Spleen (tissue), 11 donors: ENCODE data around the gene CNTROB. TPM values are rescaled to one million over a fixed set of nuclear protein-coding genes. Genes with fewer than 3 reads are reported as not detected.
"Not testable (repeated sequence)": the region's sequence is repeated elsewhere in the genome, so short reads cannot be mapped to it uniquely, and the experiment has no call there.

Source experiments
- DNase-seq: peaks from one replicate; pipeline ENCODE4 v3.0.0-alpha.2; 2020
- H3K27ac ChIP-seq, 8 donors: fragments of 200-600 bp; sonication (generic) in 7 of 8; 1 replicate in 4 of 8; 2 replicates in 4 of 8; pipeline versions ENCODE4 v1.5.0 to v1.8.0; 2016 to 2021; ENCODE audit warnings: inconsistent platforms in 4 of 8, mild to moderate bottlenecking in 4 of 8, moderate library complexity in 1 of 8
- H3K27me3 ChIP-seq, 7 donors: fragments of 200-600 bp; sonication (generic) in 6 of 7; replicated peaks in 1 of 7; 1 replicate in 4 of 7; 2 replicates in 3 of 7; pipeline versions ENCODE4 v1.5.0 to v1.8.0; 2016 to 2021; ENCODE audit warnings: inconsistent platforms in 3 of 7, mild to moderate bottlenecking in 1 of 7
- H3K36me3 ChIP-seq, 6 donors: fragments of 200-600 bp; sonication (generic) in 5 of 6; 1 replicate in 4 of 6; 2 replicates in 2 of 6; pipeline versions ENCODE4 v1.5.0 to v1.8.0; 2016 to 2021; ENCODE audit warnings: inconsistent platforms in 2 of 6
- H3K4me1 ChIP-seq, 6 donors: fragments of 200-600 bp; sonication (generic) in 5 of 6; 1 replicate in 3 of 6; 2 replicates in 3 of 6; pipeline versions ENCODE4 v1.5.0 to v1.8.0; 2016 to 2021; ENCODE audit warnings: inconsistent platforms in 3 of 6
- H3K4me3 ChIP-seq, 8 donors: fragments of 200-600 bp; sonication (generic) in 7 of 8; 1 replicate in 4 of 8; 2 replicates in 4 of 8; pipeline versions ENCODE4 v1.5.0 to v1.8.0; 2016 to 2021; ENCODE audit warnings: inconsistent platforms in 4 of 8, mild to moderate bottlenecking in 4 of 8, moderate library complexity in 2 of 8
- H3K9me3 ChIP-seq, 8 donors: fragments of 200-600 bp; sonication (generic) in 7 of 8; 1 replicate in 4 of 8; 2 replicates in 4 of 8; pipeline versions ENCODE4 v1.5.0 to v1.8.0; 2016 to 2021; ENCODE audit warnings: inconsistent platforms in 4 of 8
- POLR2A ChIP-seq, 3 donors: fragments of 450-650 bp; IDR thresholded peaks; one replicate each; pipeline ENCODE4 v1.5.1; 2017; ENCODE audit warnings: antibody characterized with exemption in 3 of 3, mild to moderate bottlenecking in 1 of 3
- POLR2AphosphoS5 ChIP-seq, 3 donors: sonication (generic); formaldehyde crosslinking; IDR thresholded peaks; one replicate each; pipeline ENCODE4 v1.5.1; 2017; ENCODE audit warnings: antibody characterized with exemption in 3 of 3
- WGBS, 5 donors: extraction: QIAGEN DNeasy Blood & Tissue Kit in 3 of 5; methylation state at CpG; one replicate each; pipeline versions ENCODE4 v1.1.5 to v1.1.7; 2013 to 2018; 5-methylcytosine and 5-hydroxymethylcytosine counted together
- intact Hi-C: fragments of 100-400 bp; cut with DNase I; formaldehyde crosslinking; loops from one replicate; pipeline ENCODE4 v1.15.0; 2023; ENCODE audit warnings: low total_unique reads
- polyA plus RNA-seq, 3 donors: library from polyadenylated mRNA; stranded (reverse); fragments of 200-250 nt; gene quantifications; one replicate each; pipeline ENCODE4 v1.2.1, GENCODE V29; 2013
- total RNA-seq, 7 donors: library from RNA; depleted of rRNA in 3 of 7; stranded (reverse); fragments of >200 nt in 3 of 7; fragmentation: NEBNext Ultra II Directional in 4 of 7; extraction: Animal tissue kit (Norgen Biotek cat#: 25700) in 4 of 7; gene quantifications; one replicate each; pipeline versions ENCODE4 v1.1.0 to v1.2.1, GENCODE V29; 2016 to 2021
- TF ChIP-seq, protein P1 (sequence below), 11 experiments: fragments of 200-600 bp in 7 of 11; fragments of 450-650 bp in 4 of 11; sonication (generic) in 4 of 11; IDR thresholded peaks in 8 of 11; conservative IDR thresholded peaks in 3 of 11; 1 replicate in 7 of 11; 2 replicates in 4 of 11; pipeline versions ENCODE4 v1.4.0 to v1.8.0; 2016 to 2021; ENCODE audit warnings: antibody characterized with exemption in 11 of 11, inconsistent platforms in 4 of 11, mild to moderate bottlenecking in 1 of 11
- donor health status: healthy with polysubstance abuse.
- donor health status: DM: no; HTN: no; CAD: no; lungs with moderate emphysema.
- donor health status: DM: no; HTN: no; CAD: no.
- donor health status: Bipolar disorder and iron deficiency.
- donor health status: healthy.
- donor health status: DM: no; HTN: no; CAD: no.
- donor health status: DM: yes; HTN: yes; CAD: no.

CNTROB gene
- total and polyA plus RNA-seq, 10 donors = 19.6 to 27.1 (median 24.7) TPM

DNA sequence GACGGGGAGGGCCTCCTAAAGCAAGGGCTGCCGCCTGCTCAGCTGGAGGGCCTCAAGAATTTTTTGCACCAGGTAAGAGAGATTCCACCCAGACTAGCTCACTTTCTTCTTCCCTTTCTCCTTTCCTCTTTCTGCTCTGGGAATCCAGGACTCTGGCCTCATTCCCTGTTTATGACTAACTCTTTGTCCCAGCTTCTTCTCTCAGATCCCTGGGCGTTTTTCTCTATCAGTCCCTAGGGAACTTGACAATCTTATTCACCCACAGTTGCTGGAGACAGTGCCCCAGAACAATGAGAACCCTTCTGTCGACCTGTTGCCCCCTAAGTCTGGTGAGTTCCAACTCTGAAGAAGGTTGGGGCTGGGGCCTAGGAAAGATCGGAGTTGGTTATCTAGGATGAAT lies 15.6 kb downstream of the CNTROB start:
- H3K36me3 ChIP-seq = peaks cover 4 to 77% (median 65%) of the 10 kb centered on the region in 6 donors
- DNase-seq = no peak
- no peak overlapping the region for H3K4me3 ChIP-seq
- no peak for TF ChIP-seq POLR2AphosphoS5 (IDR thresholded peaks at IDR 0.05)
- no peak for TF ChIP-seq POLR2A (IDR thresholded peaks at IDR 0.05)
- TF ChIP-seq, protein P1, sequence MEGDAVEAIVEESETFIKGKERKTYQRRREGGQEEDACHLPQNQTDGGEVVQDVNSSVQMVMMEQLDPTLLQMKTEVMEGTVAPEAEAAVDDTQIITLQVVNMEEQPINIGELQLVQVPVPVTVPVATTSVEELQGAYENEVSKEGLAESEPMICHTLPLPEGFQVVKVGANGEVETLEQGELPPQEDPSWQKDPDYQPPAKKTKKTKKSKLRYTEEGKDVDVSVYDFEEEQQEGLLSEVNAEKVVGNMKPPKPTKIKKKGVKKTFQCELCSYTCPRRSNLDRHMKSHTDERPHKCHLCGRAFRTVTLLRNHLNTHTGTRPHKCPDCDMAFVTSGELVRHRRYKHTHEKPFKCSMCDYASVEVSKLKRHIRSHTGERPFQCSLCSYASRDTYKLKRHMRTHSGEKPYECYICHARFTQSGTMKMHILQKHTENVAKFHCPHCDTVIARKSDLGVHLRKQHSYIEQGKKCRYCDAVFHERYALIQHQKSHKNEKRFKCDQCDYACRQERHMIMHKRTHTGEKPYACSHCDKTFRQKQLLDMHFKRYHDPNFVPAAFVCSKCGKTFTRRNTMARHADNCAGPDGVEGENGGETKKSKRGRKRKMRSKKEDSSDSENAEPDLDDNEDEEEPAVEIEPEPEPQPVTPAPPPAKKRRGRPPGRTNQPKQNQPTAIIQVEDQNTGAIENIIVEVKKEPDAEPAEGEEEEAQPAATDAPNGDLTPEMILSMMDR (IDR thresholded peaks at IDR 0.05 in 8 of 11, conservative IDR thresholded peaks at IDR 0.05 in 3 of 11) = no peak
- no peaks in the 10 kb centered on the region for H3K9me3 ChIP-seq
- WGBS, 5 donors = 90 to 95% (median 93%) methylated on average over 5 of the region's 5 CpGs
- H3K27me3 ChIP-seq = no peaks in the 10 kb centered on the region
- no peak overlapping the region for H3K27ac ChIP-seq
- intact Hi-C loops = no loop called here
- peaks cover 0 to 12% (median 0%) of the 10 kb centered on the region in 6 donors for H3K4me1 ChIP-seq

DNA sequence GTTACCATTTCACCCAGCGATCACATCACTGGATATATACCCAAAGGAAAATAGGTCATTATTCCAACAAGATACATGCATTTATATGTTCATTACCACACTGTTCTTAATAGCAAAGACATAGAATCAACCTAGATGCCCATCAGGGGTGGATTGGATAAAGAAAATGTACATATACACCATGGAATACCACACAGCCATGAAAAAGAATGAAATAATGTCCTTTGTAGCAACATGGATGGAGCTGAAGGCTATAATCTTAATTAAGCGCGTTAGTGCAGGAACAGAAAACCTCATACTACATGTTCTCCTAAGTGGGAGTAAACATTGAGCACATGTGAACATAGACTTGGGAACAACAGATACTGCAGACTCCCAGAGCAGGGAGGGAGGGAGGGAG lies 18.6 kb downstream of the CNTROB start:
- Histone ChIP-seq H3K4me3 (no peak overlapping the region), H3K27ac (peak overlapping the region in 1 of 8 donors; percentile 32), H3K36me3 (peaks cover 0 to 50% (median 39%) of the 10 kb centered on the region in 6 donors), H3K27me3 (no peaks in the 10 kb centered on the region), H3K4me1 (peaks cover 0 to 12% (median 0%) of the 10 kb centered on the region in 6 donors), H3K9me3 (no peaks in the 10 kb centered on the region)
- intact Hi-C loops = no loop called here
- TF ChIP-seq, protein P1 (IDR thresholded peaks at IDR 0.05 in 8 of 11, conservative IDR thresholded peaks at IDR 0.05 in 3 of 11) = no peak
- TF ChIP-seq POLR2AphosphoS5 (IDR thresholded peaks at IDR 0.05) (no peak), POLR2A (IDR thresholded peaks at IDR 0.05) (no peak)
- DNase-seq = no peak
- WGBS, 5 donors = 58 to 97% (median 81%) methylated on average over 3 of the region's 3 CpGs

DNA sequence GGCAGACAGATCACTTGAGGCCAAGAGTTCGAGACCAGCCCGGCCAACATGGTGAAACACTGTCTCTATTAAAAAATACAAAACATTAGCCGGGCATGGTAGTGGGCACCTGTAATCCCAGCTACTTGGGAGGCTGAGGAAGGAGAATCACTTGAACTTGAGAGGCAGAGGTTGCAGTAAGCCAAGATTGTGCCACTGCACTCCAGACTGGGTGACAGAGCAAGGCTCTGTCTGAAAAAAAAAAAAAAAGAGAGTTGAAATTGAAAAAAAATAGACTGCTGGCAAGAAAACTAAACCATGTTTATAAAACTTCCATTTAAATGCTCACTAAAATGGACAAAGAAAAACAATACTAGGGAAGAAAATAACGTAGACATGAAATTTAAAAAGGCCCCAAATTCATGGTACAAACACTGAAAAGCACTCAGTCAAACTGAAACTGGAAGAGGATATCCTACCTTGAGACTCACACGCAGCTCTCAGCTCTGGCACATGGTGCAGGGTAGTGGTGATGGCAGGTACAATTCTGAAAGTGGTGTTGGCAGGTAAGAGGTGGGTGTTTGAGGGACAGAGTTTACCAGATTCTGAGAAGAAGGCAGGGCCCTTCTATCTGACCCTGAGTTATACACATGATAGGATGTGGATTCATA lies 19.3 kb downstream of the CNTROB start:
- Histone ChIP-seq H3K27me3 (no peaks in the 10 kb centered on the region), H3K36me3 (peaks cover 0 to 43% (median 32%) of the 10 kb centered on the region in 6 donors), H3K4me1 (peaks cover 0 to 18% (median 0%) of the 10 kb centered on the region in 6 donors), H3K27ac (peak overlapping the region in 5 of 8 donors; percentile 30 to 60 (median 32)), H3K4me3 (no peak overlapping the region), H3K9me3 (no peaks in the 10 kb centered on the region)
- intact Hi-C loops = no loop called here
- WGBS, 5 donors = 59 to 77% (median 70%) methylated on average over 5 of the region's 5 CpGs
- no peak for DNase-seq
- TF ChIP-seq POLR2A (IDR thresholded peaks at IDR 0.05) = no peak
- TF ChIP-seq POLR2AphosphoS5 (IDR thresholded peaks at IDR 0.05) = no peak
- TF ChIP-seq, protein P1 (IDR thresholded peaks at IDR 0.05 in 8 of 11, conservative IDR thresholded peaks at IDR 0.05 in 3 of 11) = no peak

DNA sequence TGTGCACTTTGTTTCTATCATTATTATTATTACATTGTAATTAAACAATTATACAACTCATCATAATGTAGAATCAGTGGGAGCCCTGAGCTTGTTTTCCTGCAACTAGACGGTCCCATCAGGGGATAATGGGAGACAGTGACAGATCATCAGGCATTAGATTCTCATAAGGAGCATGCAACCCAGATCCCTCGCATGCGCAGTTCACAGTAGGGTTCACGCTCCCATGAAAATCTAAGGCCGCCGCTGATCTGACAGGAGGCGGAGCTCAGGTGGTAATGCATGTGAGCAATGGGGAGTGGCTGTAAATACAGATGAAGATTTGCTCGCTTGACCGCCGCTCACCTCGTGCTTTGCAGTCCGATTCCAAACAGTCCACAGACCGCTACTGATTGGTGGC lies 21.3 kb downstream of the CNTROB start:
- intact Hi-C loops, H3K4me3 ChIP-seq, H3K27ac ChIP-seq, DNase-seq, H3K9me3 ChIP-seq, H3K27me3 ChIP-seq: not testable (repeated sequence)
- 93 to 97% (median 96%) methylated on average over 13 of the region's 13 CpGs for WGBS, 5 donors
- Histone ChIP-seq H3K36me3 (peaks cover 0 to 23% (median 13%) of the 10 kb centered on the region in 6 donors), H3K4me1 (peaks cover 0 to 20% (median 0%) of the 10 kb centered on the region in 6 donors)
